HG03575 (cell line): ENCODE measurements around the gene SAMD13.

Experiments
- ATAC-seq: cut with Tn5 transposase; IDR thresholded peaks from one replicate; pipeline ENCODE4 v1.9.1; 2021; ENCODE audit not compliant: unreplicated experiment, insufficient number of reproducible peaks, low FRiP score; ENCODE audit errors: extremely low read depth

SAMD13 gene

GRCh38 chr1:84390226-84390625 lies 88.7 kb downstream of the SAMD13 start:
- no peak for ATAC-seq

GRCh38 chr1:84398175-84399155 lies 97.0 kb downstream of the SAMD13 start, which contains the start of gene DNASE2B:
Gene DNASE2B, plus strand, starts transcription at chr1:84398484. Its CDS starts 81 bp downstream, at chr1:84398565.
- ATAC-seq, result no peak
